ENCODE measurements around the gene CCDC141.

DNA sequence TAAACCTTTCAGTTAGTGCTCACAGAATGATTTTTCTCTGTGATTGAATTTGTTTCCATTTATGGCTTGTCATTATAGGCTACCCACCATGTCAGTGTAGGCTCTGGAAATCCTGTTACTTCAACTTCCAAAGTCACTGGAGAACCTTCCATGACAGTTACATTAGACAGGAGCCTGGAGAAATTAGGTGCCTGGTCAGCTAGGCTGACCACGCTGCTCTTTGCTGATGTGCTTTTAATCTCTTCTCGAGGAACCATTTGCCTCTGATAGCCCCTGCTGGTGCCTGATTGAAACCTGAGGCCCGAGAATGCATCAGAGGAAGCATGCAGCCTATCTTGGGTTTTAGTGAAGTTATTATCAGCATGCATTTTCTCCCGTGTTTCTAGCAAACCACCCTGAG, 213.1 kb downstream of the CCDC141 start:
- TF ChIP-seq, protein P1, sequence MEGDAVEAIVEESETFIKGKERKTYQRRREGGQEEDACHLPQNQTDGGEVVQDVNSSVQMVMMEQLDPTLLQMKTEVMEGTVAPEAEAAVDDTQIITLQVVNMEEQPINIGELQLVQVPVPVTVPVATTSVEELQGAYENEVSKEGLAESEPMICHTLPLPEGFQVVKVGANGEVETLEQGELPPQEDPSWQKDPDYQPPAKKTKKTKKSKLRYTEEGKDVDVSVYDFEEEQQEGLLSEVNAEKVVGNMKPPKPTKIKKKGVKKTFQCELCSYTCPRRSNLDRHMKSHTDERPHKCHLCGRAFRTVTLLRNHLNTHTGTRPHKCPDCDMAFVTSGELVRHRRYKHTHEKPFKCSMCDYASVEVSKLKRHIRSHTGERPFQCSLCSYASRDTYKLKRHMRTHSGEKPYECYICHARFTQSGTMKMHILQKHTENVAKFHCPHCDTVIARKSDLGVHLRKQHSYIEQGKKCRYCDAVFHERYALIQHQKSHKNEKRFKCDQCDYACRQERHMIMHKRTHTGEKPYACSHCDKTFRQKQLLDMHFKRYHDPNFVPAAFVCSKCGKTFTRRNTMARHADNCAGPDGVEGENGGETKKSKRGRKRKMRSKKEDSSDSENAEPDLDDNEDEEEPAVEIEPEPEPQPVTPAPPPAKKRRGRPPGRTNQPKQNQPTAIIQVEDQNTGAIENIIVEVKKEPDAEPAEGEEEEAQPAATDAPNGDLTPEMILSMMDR (IDR thresholded peaks at IDR 0.05) = no peak
- TF ChIP-seq POLR2A (IDR thresholded peaks at IDR 0.05) = no peak
